NK-92 (cell line): ENCODE measurements around the gene EML6.
"Not testable (repeated sequence)": the region's sequence is repeated elsewhere in the genome, so short reads cannot be mapped to it uniquely, and the experiment has no call there.

Experiments used
- DNase-seq: peaks from one replicate; lab custom pipeline; 2025; ENCODE audit not compliant: unreplicated experiment; lab: John Stamatoyannopoulos, UW

The EML6 gene

GRCh38 chr2:54723131-54723995, at the start of gene EML6:
TSS of gene EML6 (plus strand) at chr2:54723662. CDS start at chr2:54725062, 1,400 bp downstream.
- peak; percentile 87 for DNase-seq

- DNase-seq, result no peak
These were observed 48.2 kb upstream of the EML6 start for GRCh38 chr2:54675281-54675680.

DNA sequence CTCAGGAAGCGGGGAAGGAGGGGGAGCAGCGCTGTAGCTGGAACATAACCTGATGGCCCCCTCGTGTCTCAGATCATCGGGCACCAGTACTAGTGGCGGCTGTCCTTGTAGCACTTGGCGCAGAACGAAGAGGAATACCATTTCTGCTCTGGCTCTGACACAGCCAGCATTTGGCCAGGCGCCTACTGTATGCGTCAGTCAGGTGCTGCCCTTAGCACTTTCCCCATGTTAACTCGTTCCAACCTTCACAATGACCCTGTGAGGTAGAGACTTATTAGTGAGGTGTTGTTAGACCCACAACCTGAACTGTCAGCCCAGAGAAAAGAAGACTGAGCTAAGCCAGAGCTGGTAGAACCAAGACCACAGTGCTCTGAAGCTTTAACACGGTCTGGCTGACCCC, 47.7 kb upstream of the EML6 start:
- no peak for DNase-seq

GRCh38 chr2:54676656-54677055, 46.8 kb upstream of the EML6 start:
- DNase-seq, result no peak

DNA sequence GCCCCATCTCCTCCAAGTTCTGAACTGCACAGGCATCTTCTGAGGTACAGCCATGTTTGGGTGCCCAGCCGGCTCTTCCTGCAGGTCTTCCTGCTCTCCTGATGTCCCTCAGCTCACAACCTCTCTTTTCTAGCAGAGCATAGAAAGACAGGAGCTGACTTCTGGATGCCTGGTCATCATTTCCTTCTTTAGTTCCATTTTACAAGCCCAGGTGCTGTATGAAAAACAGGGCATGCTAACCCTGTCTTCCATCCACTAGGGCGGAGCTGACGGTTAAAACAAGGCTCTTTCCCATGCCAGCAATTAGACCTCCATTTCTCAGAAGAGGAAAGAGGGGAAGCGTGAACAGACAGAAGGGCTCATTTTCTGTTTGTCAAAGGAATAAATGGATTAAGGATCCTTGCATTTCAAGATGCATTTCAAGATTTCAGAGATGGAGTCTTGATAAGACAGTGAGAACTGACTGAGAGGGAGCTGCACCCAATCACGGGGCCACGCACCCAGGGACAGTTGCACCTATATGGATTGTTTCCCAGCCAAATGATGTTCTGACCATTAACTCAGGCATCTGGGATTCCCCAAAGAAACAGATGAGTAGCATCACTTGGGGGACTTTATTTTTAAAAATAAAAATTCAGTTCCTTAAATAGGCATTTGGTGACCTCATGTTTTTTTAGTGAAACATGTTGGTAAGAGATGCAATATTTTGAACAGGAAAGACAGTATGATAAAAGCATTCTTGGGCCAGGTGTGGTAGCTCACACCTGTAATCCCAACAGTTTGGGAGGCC, 45.8 kb upstream of the EML6 start:
- DNase-seq, result no peak

DNA sequence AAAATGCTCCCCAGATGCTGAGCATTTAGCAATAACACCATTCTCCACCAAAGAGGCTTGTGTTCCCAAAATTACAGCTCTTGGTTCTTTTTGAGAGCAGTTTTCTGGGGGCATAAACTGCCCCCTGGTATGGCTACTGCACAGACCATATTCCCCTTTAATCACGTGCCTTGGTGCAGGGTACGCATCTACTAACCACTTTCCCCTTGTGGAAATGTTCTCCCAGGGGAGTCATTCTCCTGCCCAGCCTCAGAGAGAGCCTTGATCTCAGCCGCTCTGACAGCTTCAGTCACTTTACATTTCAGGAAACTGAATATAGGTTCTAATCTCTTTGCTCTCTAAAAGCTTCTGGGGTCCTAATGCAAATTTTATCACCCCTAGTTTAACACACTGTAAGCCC, 44.7 kb upstream of the EML6 start:
- DNase-seq, result no peak

DNA sequence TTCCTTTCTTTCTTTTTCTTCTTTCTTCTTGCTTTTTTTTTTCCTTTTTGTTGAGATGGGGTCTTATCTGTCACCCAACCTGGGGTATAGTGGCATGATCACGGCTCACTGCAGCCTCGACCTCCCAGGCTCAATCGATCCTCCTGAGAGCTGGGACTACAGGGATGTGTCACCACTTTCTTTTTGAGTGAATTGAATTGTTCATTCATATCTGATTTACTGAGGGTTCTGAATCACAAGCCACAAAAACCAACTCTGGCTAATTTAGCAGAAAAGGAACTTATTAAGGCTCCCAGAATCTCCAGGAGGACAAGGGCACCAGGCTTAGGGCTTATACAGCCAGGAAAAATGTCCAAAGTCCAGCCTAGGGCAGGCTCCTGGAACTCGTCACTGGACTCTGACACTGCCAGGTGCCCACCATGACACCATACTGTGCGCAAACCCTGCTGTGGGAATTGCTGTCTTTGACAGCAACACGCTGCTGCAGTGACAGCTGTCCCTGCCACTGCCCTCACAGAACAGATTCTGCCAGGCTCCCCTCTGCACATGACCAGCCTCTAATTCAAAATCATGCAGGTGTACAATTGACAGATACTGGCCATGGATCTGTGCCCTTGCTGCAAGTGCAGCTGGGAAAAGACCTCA, 42.9 kb upstream of the EML6 start:
- DNase-seq, result no peak

DNA sequence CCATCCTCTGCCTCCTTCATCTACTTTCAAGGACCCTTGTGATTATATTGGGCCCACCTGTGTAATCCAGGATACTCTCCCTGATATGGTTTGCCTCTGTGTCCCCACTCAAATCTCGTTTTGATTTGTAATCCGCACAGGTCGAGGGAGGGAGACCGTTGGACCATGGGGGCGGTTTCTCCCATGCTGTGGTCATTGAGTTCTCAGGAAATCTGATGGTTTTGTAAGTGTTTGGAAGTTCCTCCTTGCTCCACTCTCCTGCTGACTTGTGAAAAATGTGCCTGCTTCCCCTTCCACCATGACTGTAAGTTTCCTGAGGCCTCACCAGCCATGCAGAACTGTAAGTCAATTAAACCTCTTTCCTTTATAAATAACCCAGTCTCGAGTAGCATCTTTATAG, 42.0 kb upstream of the EML6 start:
- no peak for DNase-seq

GRCh38 chr2:54683596-54683995, 39.9 kb upstream of the EML6 start:
- no peak for DNase-seq

DNA sequence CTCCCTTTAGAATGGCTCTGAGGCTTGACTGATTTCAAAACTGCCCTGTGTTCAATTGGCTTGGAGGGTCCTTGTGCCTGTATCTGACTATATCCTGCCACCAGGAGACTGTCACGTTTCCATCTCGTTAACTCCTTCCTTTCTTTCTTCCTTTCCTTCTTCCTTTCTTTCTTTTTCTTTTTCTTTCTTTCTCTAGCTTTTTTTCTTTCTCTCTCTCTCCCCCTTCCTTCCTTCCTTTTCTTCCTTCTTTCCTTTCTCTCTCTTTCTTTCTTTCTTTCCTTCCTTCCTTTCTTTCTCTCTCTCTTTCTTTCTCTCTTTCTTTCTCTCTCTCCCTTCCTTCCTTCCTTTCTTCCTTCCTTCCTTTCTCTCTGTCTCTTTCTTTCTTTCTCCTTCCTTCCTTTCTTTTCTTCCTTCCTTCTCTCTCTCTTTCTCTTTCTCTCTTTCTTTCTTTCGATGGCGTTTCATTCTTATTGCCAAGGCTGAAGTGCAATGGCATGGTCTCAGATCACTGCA, 38.1 kb upstream of the EML6 start:
- DNase-seq, result no peak

GRCh38 chr2:54687595-54688152, 35.8 kb upstream of the EML6 start:
- no peak for DNase-seq

DNA sequence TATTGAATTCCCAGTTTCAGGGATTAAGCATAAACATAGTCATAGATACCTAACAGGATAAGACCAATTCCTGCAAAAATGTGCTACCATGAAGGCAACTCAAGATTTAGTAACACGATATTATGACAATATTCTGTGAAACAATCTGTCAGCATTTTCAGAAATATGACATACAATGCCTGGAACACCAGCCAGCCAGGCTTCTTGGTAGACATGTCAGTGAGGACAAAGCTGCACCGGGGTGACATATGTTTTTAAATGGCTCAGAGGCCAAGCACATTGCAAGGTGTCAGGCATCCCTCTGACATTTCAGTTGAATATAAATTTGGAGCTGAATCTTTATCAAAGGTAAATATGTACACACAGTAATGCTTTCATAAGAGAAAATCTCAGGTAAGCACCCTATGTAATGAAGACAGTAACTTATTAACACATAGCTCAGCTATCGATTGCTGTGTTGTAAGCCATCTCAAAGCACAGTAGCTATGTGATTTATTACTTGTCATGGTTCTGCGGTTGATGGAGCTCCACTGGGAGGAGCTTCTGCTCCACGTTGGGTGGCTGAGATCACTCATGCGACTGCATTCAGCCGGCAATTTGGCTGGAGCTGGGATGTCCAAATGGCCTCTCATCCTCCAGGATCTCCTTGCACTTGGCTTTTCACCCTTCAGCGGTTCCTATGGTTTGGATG, 31.9 kb upstream of the EML6 start:
- DNase-seq, result no peak

DNA sequence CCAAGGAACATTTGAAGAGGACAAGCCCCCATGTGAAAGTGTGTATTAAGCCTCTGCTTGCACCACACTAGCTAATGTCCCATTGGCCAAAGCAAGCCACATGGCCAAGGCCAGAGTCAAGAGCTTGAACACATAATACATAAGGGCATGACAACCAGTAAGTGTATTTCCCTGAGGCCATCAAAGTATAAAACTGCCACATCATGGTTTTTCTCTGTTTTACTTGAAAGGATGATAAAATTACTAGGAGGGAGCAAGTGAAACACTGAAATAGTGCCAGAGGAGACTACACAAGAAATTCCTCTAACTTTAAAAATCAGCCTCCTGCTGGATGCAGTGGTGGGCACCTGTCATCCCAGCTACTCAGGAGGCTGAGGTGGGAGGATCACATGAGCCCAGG, 30.9 kb upstream of the EML6 start:
- DNase-seq, result no peak

GRCh38 chr2:54695378-54695777, 28.1 kb upstream of the EML6 start:
- DNase-seq, result no peak

DNA sequence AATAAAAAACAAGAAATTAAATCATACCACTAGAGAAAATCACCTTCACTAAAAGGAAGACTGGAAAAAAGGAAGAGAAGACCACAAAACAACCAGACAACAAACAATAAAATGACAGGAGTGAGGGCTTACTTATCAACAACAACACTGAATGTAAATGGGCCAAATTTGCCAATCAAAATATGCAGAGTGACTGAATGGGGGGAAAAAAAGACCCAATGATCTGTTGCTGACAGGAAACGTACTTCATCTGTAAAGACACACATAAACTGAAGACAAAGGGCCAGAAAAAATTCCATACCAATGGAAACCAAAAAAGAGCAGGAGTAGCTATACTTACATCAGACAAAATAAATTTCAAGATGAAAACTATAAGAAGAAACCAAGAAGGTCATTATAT, 25.5 kb upstream of the EML6 start:
- no peak for DNase-seq

- DNase-seq, result not testable (repeated sequence)
These were observed 24.5 kb upstream of the EML6 start for GRCh38 chr2:54698926-54699325.

DNA sequence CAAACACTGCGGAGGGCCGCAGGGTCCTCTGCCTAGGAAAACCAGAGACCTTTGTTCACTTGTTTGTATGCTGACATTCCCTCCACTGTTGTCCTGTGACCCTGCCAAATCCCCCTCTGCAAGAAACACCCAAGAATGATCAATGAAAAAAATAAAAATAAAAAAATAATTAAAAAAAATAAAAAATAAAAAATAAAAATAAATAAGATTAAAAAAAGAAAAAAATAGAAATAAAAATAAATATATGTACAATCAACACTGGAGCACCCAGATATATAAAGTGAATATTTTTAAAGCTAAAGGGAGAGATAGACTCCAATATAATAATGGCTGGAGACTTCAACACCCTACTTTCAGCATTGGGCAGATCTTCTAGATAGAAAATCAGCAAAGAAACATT, 23.8 kb upstream of the EML6 start:
- no peak for DNase-seq

DNA sequence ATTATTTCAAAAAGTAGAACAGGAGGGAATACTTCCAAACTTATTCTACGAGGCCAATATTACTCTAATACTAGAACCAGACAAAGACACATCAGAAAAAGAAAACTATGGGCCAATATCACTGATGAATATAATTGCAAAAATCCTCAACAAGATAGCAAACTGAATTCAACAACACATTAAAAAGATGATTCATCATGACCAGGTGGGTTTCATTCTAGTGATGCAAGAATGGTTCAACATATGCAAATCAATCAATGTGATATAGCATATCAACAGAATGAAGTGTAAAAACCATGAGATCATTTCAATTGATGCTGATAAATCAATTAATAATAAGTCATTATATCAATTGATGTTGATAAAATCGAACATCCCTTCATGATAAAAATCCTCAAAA, 22.4 kb upstream of the EML6 start:
- DNase-seq, result no peak

DNA sequence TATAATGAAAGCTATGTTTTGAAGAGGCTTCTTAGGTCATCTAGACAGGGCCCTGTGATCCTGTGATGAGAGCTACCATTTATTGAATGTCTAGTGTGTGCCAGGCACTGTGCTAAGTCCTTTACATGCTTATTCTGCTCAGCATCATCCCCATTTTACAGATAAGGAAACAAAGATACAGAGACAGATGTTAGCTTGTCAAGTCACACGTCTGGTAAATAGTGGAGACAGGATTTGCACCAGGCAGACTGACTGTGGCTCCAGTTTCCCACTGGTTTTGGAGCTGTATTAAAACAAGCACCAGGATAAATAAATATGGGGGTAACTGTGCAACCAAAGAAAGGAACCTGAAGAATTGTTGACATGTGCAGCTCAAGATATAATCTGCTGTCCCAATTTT, 19.2 kb upstream of the EML6 start:
- DNase-seq, result no peak

- no peak for DNase-seq
These were observed 18.5 kb upstream of the EML6 start for GRCh38 chr2:54704688-54705605.
